SK-N-SH (cell line): ENCODE results near the gene GNB2. TPM values are rescaled to one million over a fixed set of nuclear protein-coding genes. Genes with fewer than 3 reads are reported as not detected.

ENCODE experiments used
- CTCF ChIA-PET: fragments of 300-600, 350-600 bp; formaldehyde crosslinking; extraction: SDS; loops from one replicate; lab custom pipeline; 2021; lab: Yijun Ruan, JAX
- POLR2A ChIA-PET: fragments of 350-600 bp; sonication (Branson Sonifier 250); formaldehyde crosslinking; extraction: SDS; loops from one replicate; lab custom pipeline; 2020; ENCODE audit warnings: antibody characterized with exemption, inconsistent platforms; lab: Yijun Ruan, JAX
- DNase-seq: peaks from one replicate; pipeline ENCODE4 v3.0.0; 2012
- H2AFZ ChIP-seq: fragments of 200-600 bp; sonication (generic); 2 replicates; pipeline ENCODE4 v1.8.1; 2016; ENCODE audit warnings: antibody characterized with exemption, mild to moderate bottlenecking, low read depth
- H3F3A ChIP-seq: fragments of 200-600 bp; sonication (generic); replicated peaks from 2 replicates; pipeline ENCODE3; 2016; ENCODE audit warnings: antibody characterized with exemption, mild to moderate bottlenecking; ENCODE audit not compliant: insufficient read depth
- H3K27ac ChIP-seq, 2 experiments: fragments of 200-500 bp in 1 of 2; fragments of 200-600 bp in 1 of 2; sonication (Bioruptor generic) in 1 of 2; sonication (generic), shearing (Covaris generic) in 1 of 2; 2 replicates each; pipeline versions ENCODE4 v1.5.1 to v1.6.1; 2014 to 2016; ENCODE audit warnings: low read depth in 2 of 2, inconsistent platforms in 1 of 2, low read length in 1 of 2, mild to moderate bottlenecking in 1 of 2, mixed read lengths in 1 of 2
- H3K27me3 ChIP-seq: fragments of 200-600 bp; sonication (generic), shearing (Covaris generic); 2 replicates; pipeline ENCODE4 v1.6.1; 2016; ENCODE audit warnings: mixed run types; ENCODE audit not compliant: insufficient read depth
- H3K36me3 ChIP-seq, 2 experiments: fragments of 200-500 bp in 1 of 2; fragments of 200-600 bp in 1 of 2; sonication (Bioruptor generic) in 1 of 2; sonication (generic) in 1 of 2; replicated peaks in 1 of 2; 2 replicates each; pipeline versions ENCODE3 to v1.5.1; 2014 to 2016; ENCODE audit warnings: low read length in 1 of 2, mild to moderate bottlenecking in 1 of 2; ENCODE audit not compliant: insufficient read depth in 2 of 2, control insufficient read depth in 1 of 2
- H3K4me1 ChIP-seq, 2 experiments: fragments of 200-500 bp in 1 of 2; fragments of 200-600 bp in 1 of 2; sonication (Bioruptor generic) in 1 of 2; sonication (generic), shearing (Covaris generic) in 1 of 2; 2 replicates each; pipeline versions ENCODE4 v1.5.1 to v1.6.1; 2014 to 2016; ENCODE audit warnings: low read depth in 1 of 2, low read length in 1 of 2, mixed run types in 1 of 2; ENCODE audit not compliant: insufficient read depth in 2 of 2, control insufficient read depth in 1 of 2
- H3K4me2 ChIP-seq: fragments of 200-600 bp; sonication (generic), shearing (Covaris generic); 2 replicates; pipeline ENCODE4 v1.6.1; 2017; ENCODE audit warnings: mixed run types
- H3K4me3 ChIP-seq, 2 experiments: fragments of 200-500 bp in 1 of 2; fragments of 200-600 bp in 1 of 2; sonication (Bioruptor generic) in 1 of 2; sonication (generic), shearing (Covaris generic) in 1 of 2; 2 replicates each; pipeline versions ENCODE4 v1.5.1 to v1.8.1; 2014 to 2016; ENCODE audit warnings: low read depth in 2 of 2, inconsistent platforms in 1 of 2, low read length in 1 of 2, mild to moderate bottlenecking in 1 of 2, mixed read lengths in 1 of 2, moderate library complexity in 1 of 2
- H3K79me2 ChIP-seq: fragments of 200-600 bp; sonication (generic); 2 replicates; pipeline ENCODE4 v1.8.1; 2017; ENCODE audit warnings: mild to moderate bottlenecking; ENCODE audit not compliant: insufficient read depth
- H3K9ac ChIP-seq: fragments of 200-600 bp; sonication (generic); 2 replicates; pipeline ENCODE4 v1.6.1; 2017; ENCODE audit warnings: mixed run types
- H3K9me2 ChIP-seq: fragments of 200-600 bp; sonication (generic); 2 replicates; pipeline ENCODE4 v1.6.1; 2017; ENCODE audit warnings: mixed run types
- H3K9me3 ChIP-seq: fragments of 200-600 bp; sonication (generic); 2 replicates; pipeline ENCODE4 v1.6.1; 2017; ENCODE audit warnings: mixed run types, mild to moderate bottlenecking, moderate library complexity
- H4K20me1 ChIP-seq: fragments of 200-600 bp; sonication (generic); 2 replicates; pipeline ENCODE4 v1.6.1; 2017; ENCODE audit warnings: mild to moderate bottlenecking, mixed run types; ENCODE audit not compliant: insufficient read depth
- CTCF ChIP-seq: fragments of 200-600 bp; sonication (generic); IDR thresholded peaks from 2 replicates; pipeline ENCODE4 v1.6.1; 2017; ENCODE audit warnings: antibody characterized with exemption, mild to moderate bottlenecking, moderate library complexity
- EP300 ChIP-seq, 2 experiments: IDR thresholded peaks; 2 replicates each; pipeline versions ENCODE4 v1.4.0 to v1.6.1; 2012; ENCODE audit warnings: borderline replicate concordance in 1 of 2, low read depth in 1 of 2, low read length in 1 of 2
- EZH2phosphoT487 ChIP-seq: fragments of 200-600 bp; sonication (generic); IDR thresholded peaks from 2 replicates; pipeline ENCODE4 v1.6.1; 2017; ENCODE audit warnings: low read depth, mixed run types, mild to moderate bottlenecking, antibody characterized with exemption, moderate library complexity, borderline replicate concordance
- FOSL2 ChIP-seq: IDR thresholded peaks from 2 replicates; pipeline ENCODE4 v1.4.0; 2012; ENCODE audit warnings: low read depth, mild to moderate bottlenecking, moderate library complexity, borderline replicate concordance
- FOXM1 ChIP-seq: IDR thresholded peaks from 2 replicates; pipeline ENCODE4 v1.4.0; 2012; ENCODE audit warnings: low read depth, mild to moderate bottlenecking
- JUND ChIP-seq: IDR thresholded peaks from 2 replicates; pipeline ENCODE4 v1.4.0; 2012
- MAX ChIP-seq: IDR thresholded peaks from 2 replicates; pipeline ENCODE4 v1.4.0; 2012; ENCODE audit warnings: low read depth
- NRF1 ChIP-seq: IDR thresholded peaks from 2 replicates; pipeline ENCODE4 v1.6.1; 2012; ENCODE audit warnings: low read depth, mild to moderate bottlenecking, low read length
- POLR2AphosphoS5 ChIP-seq: IDR thresholded peaks from 2 replicates; pipeline ENCODE4 v1.6.1; 2012; ENCODE audit warnings: low read depth, low read length
- RAD21 ChIP-seq: IDR thresholded peaks from 2 replicates; pipeline ENCODE4 v1.6.1; 2012; ENCODE audit warnings: mild to moderate bottlenecking, low read length
- SIN3A ChIP-seq: IDR thresholded peaks from 2 replicates; pipeline ENCODE4 v1.6.1; 2012; ENCODE audit warnings: low read depth, mild to moderate bottlenecking, low read length, moderate library complexity, borderline replicate concordance
- SMC3 ChIP-seq: IDR thresholded peaks from 2 replicates; pipeline ENCODE4 v1.6.1; 2012; ENCODE audit warnings: low read depth, low read length, improper control_type of control experiment
- TAF1 ChIP-seq: IDR thresholded peaks from 2 replicates; pipeline ENCODE4 v1.6.1; 2012; ENCODE audit warnings: low read depth, mild to moderate bottlenecking, low read length, moderate library complexity, borderline replicate concordance
- TEAD4 ChIP-seq: IDR thresholded peaks from 2 replicates; pipeline ENCODE4 v1.4.0; 2012; ENCODE audit warnings: mild to moderate bottlenecking, borderline replicate concordance; ENCODE audit not compliant: insufficient read depth
- USF1 ChIP-seq: IDR thresholded peaks from 2 replicates; pipeline ENCODE4 v1.4.0; 2012; ENCODE audit warnings: low read depth, borderline replicate concordance
- ZBTB33 ChIP-seq: IDR thresholded peaks from 2 replicates; pipeline ENCODE4 v1.4.0; 2012; ENCODE audit warnings: low read depth, borderline replicate concordance
- WGBS: methylation state at CpG from one replicate; pipeline ENCODE4 v1.1.6; 2017; ENCODE audit warnings: low lambda C conversion rate; 5-methylcytosine and 5-hydroxymethylcytosine counted together
- polyA plus RNA-seq, 3 experiments: library from polyadenylated mRNA; depleted of rRNA; stranded (reverse); fragments of >200 nt; gene quantifications; 2 replicates each; pipeline ENCODE4 v1.2.3, GENCODE V29; 2012

The GNB2 gene
- polyA plus RNA-seq, 1 of the 3 experiments (the other 2 are of a cell fraction), result 398 TPM

GRCh38 chr7:100705320-100705752 lies 31.8 kb downstream of the GNB2 start:
- Histone ChIP-seq H3F3A (peaks cover 8% of the 10 kb centered on the region), H3K27me3 (peaks cover 4% of the 10 kb centered on the region; the same call in 1 of the 2 replicates), H3K27ac (peak overlapping the region; percentile 85 to 89), H3K4me2 (peak overlapping the region; percentile 97), H3K36me3 (peaks cover 0 to 14% of the 10 kb centered on the region in 2 experiments), H3K9ac (peak overlapping the region; percentile 95), H3K79me2 (peaks cover 25% of the 10 kb centered on the region), H3K9me2 (no peaks in the 10 kb centered on the region), H3K4me3 (peak overlapping the region; percentile 62 to 92), H4K20me1 (no peaks in the 10 kb centered on the region; the same call in 1 of the 2 replicates), H2AFZ (peak overlapping the region; percentile 84), H3K9me3 (no peaks in the 10 kb centered on the region), H3K4me1 (peaks cover 6 to 14% of the 10 kb centered on the region in 2 experiments; a peak in 2 of 4 replicates)
- TF ChIP-seq CTCF (peak; percentile 95), MAX (peak; percentile 60), FOSL2 (no peak), TEAD4 (0 out of 2 replicates have a peak, but pooled peaks have one; percentile 26), RAD21 (peak; percentile 80), SMC3 (peak; percentile 94), POLR2AphosphoS5 (no peak), JUND (no peak), SIN3A (peak; percentile 74; the same call in 1 of the 2 replicates), TAF1 (0 out of 2 replicates have a peak, but pooled peaks have one; percentile 25)
- 0% methylated on average over 16 of the region's 25 CpGs for WGBS
- ChIA-PET POLR2A (interaction anchor here (0.7 to 2.3 kb wide), 18 partner anchors 9 to 185 kb away, joined by 3 to 24 read pairs (median 4); partner anchors contain the start of genes EPHB4, EPO, FBXO24 and GIGYF1), CTCF (interaction anchor here (0.6 to 17.6 kb wide), 83 partner anchors 10 to 577 kb away, joined by 3 to 344 read pairs (median 5); partner anchors contain the start of genes ACTL6B, EPHB4, EPO and GIGYF1)
- peak; percentile 97 for DNase-seq

- Histone ChIP-seq H3K9me2 (no peaks in the 10 kb centered on the region), H4K20me1 (no peaks in the 10 kb centered on the region; the same call in 1 of the 2 replicates), H3K4me2 (peak within 1 kb of the TSS; percentile 97), H3K9me3 (no peaks in the 10 kb centered on the region), H3K27me3 (peaks cover 3% of the 10 kb centered on the region; the same call in 1 of the 2 replicates), H3K79me2 (peaks cover 25% of the 10 kb centered on the region), H3K9ac (peak within 1 kb of the TSS; percentile 95), H2AFZ (peak within 1 kb of the TSS; percentile 95), H3F3A (peaks cover 8% of the 10 kb centered on the region), H3K4me3 (peak within 1 kb of the TSS; percentile 62 to 92), H3K4me1 (peaks cover 6 to 14% of the 10 kb centered on the region in 2 experiments; a peak in 2 of 4 replicates), H3K36me3 (peaks cover 0 to 14% of the 10 kb centered on the region in 2 experiments), H3K27ac (peak within 1 kb of the TSS; percentile 85 to 89)
- POLR2A ChIA-PET, result interaction anchor here (0.7 to 2.3 kb wide), 19 partner anchors 10 to 184 kb away, joined by 3 to 24 read pairs (median 4); partner anchors contain the start of genes EPHB4, EPO, FBXO24 and GIGYF1
- WGBS, result 2% methylated on average over 55 of the region's 86 CpGs
- CTCF ChIA-PET, result interaction anchor here (0.6 to 17.6 kb wide), 76 partner anchors 10 to 578 kb away, joined by 3 to 344 read pairs (median 5); partner anchors contain the start of genes ACTL6B, EPHB4, EPO and GIGYF1
- peak; percentile 99 for DNase-seq
- TF ChIP-seq NRF1 (peak; percentile 97), FOXM1 (no peak), EP300 (IDR thresholded peaks at IDR 0.05; ENCODE audit: borderline replicate concordance in 1 of 2, low read depth in 1 of 2, low read length in 1 of 2) (no peak), JUND (no peak), ZBTB33 (peak; percentile 99), USF1 (peak; percentile 44; the same call in 1 of the 2 replicates), EZH2phosphoT487 (no peak), MAX (peak; percentile 91)
These were observed 32.5 kb downstream of the GNB2 start, which contains the start of gene POP7 for GRCh38 chr7:100705753-100706671. Gene POP7, plus strand, starts transcription at chr7:100706121. Its CDS starts 710 bp downstream, at chr7:100706831.
